ENCODE data around the gene MRPS18A. TPM values are rescaled to one million over a fixed set of nuclear protein-coding genes. Genes with fewer than 3 reads are reported as not detected.

The MRPS18A gene
- total and polyA plus RNA-seq, 2 experiments from 2014 or later: 46.1 to 71.1 TPM

DNA sequence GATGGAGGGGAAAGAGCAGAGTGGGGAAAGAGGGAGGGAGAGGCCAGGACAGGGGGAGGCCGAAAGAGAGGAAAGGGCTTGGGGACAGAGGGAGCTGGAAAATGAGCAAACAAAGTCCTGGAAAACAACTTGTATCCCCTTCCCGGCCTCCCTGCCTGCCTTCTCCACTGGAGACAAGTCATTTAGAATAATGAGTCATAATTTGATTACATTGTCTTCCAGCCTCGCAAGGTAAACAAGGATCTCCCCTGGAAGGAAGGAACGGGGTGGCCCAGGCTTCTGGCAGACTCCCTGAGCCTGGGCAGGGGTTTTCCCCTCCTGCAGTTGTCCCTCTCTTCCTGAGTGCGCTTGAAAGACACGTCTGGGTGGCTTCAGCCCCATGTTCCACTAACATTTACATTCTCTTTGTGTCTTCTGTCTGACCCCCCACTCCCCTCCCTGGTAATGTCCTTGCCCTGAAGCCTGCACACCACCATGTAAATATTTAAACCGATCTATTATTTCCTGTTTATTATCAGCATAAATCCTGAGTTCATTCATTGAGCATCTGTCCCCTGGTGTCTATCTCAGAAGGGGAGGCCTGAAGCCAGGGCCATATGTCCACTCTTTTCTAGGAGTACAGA is 12.1 kb upstream of the MRPS18A start:
- H3K79me2 ChIP-seq: no peaks in the 10 kb centered on the region
- H3K4me1 ChIP-seq (ENCODE audit: insufficient read depth): peaks cover 48% of the 10 kb centered on the region
- H3K27me3 ChIP-seq: no peaks in the 10 kb centered on the region
- no peaks in the 10 kb centered on the region for H4K20me1 ChIP-seq (ENCODE audit: insufficient read depth, poor library complexity, severe bottlenecking)
- peak overlapping the region; percentile 59 for H3K4me2 ChIP-seq
- H2AFZ ChIP-seq: no peak overlapping the region
- no peak overlapping the region for H3K4me3 ChIP-seq
- peak overlapping the region; percentile 93 for H3K27ac ChIP-seq
- WGBS (ENCODE audit: low lambda C conversion rate, missing lambda C conversion rate): 22% methylated on average over 7 of the region's 7 CpGs
- TF ChIP-seq, protein P1, sequence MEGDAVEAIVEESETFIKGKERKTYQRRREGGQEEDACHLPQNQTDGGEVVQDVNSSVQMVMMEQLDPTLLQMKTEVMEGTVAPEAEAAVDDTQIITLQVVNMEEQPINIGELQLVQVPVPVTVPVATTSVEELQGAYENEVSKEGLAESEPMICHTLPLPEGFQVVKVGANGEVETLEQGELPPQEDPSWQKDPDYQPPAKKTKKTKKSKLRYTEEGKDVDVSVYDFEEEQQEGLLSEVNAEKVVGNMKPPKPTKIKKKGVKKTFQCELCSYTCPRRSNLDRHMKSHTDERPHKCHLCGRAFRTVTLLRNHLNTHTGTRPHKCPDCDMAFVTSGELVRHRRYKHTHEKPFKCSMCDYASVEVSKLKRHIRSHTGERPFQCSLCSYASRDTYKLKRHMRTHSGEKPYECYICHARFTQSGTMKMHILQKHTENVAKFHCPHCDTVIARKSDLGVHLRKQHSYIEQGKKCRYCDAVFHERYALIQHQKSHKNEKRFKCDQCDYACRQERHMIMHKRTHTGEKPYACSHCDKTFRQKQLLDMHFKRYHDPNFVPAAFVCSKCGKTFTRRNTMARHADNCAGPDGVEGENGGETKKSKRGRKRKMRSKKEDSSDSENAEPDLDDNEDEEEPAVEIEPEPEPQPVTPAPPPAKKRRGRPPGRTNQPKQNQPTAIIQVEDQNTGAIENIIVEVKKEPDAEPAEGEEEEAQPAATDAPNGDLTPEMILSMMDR (IDR thresholded peaks at IDR 0.05; ENCODE audit: poor library complexity): no peak
- TF ChIP-seq EZH2phosphoT487 (IDR thresholded peaks at IDR 0.05; ENCODE audit: low read depth, severe bottlenecking, unreplicated experiment) (no peak), EZH2 (IDR thresholded peaks at IDR 0.05; ENCODE audit: borderline replicate concordance) (no peak)
- DNase-seq (ENCODE audit: low spot score): peak; percentile 80
- H3K9me3 ChIP-seq (ENCODE audit: low read depth): no peaks in the 10 kb centered on the region
- no peaks in the 10 kb centered on the region for H3K36me3 ChIP-seq (replicated peaks; ENCODE audit: insufficient read depth, low read depth)
- no peaks in the 10 kb centered on the region for H3K9me2 ChIP-seq (replicated peaks; ENCODE audit: insufficient read depth)

DNA sequence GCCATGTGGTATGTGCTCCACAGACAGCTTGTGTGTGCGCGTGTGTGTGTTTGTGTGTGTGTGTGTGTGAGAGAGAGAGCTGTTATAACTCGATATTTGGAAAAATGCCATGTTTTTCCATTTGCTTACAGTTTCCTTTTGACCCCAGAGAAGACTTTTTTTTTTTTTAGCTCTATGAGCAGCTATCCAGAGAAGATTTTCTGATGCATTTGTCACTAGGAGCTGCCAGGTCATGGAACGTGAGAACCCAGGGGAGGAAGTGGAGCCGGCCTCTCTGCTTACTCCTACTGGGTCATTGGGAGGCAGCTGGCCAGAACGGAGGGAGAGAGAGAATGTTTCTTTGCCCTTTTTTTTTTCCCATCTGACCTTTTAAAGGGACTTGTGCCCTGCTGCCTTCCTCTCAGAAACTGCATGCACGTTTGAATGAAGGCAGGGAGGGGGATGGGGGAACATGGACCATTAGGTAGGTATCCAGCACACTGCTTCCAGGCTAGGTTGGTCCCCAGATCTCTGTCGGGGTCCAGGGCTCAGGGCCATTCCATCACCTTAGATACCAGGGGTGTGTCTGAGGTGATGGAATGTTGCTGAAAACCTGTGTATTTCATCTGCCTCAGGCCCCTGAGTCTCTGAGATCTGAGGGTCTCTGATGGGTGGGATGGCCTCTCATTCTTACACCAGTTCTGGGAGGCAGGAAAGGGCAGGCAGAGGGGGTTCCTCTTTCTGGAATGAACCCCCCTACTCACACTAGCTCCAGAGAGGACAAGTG is 11.2 kb upstream of the MRPS18A start:
- H3K4me3 ChIP-seq: no peak overlapping the region
- no peaks in the 10 kb centered on the region for H3K9me2 ChIP-seq (replicated peaks; ENCODE audit: insufficient read depth)
- 33% methylated on average over 8 of the region's 8 CpGs for WGBS (ENCODE audit: low lambda C conversion rate, missing lambda C conversion rate)
- TF ChIP-seq EZH2 (IDR thresholded peaks at IDR 0.05; ENCODE audit: borderline replicate concordance): no peak
- TF ChIP-seq, protein P1 (IDR thresholded peaks at IDR 0.05; ENCODE audit: poor library complexity): no peak
- no peaks in the 10 kb centered on the region for H4K20me1 ChIP-seq (ENCODE audit: insufficient read depth, poor library complexity, severe bottlenecking)
- DNase-seq (ENCODE audit: low spot score): peak; percentile 53
- no peak overlapping the region for H2AFZ ChIP-seq
- no peaks in the 10 kb centered on the region for H3K79me2 ChIP-seq
- no peaks in the 10 kb centered on the region for H3K27me3 ChIP-seq
- no peaks in the 10 kb centered on the region for H3K9me3 ChIP-seq (ENCODE audit: low read depth)
- H3K36me3 ChIP-seq (replicated peaks; ENCODE audit: insufficient read depth, low read depth): no peaks in the 10 kb centered on the region
- H3K27ac ChIP-seq: peak overlapping the region; percentile 93
- peaks cover 39% of the 10 kb centered on the region for H3K4me1 ChIP-seq (ENCODE audit: insufficient read depth)
- peak overlapping the region; percentile 59 for H3K4me2 ChIP-seq

DNA sequence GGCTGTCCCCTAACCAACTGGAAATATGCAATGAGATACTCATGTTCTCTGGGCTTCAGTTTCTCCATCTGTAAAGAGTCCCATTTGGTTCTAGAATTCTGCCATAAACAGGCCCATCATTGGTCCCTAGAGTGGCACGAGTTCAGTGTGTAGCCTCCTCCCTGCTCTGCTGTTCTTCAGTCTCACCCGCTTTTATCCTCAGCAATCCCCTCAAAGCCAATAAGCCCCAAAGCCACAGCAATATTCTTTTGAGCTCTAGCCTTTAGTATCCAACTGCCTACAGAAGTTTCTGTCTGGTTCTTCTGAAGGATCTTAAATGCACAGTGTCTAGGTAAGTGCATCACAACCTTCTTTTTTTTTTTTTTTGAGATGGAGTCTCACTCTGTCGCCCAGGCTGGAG is 9.8 kb upstream of the MRPS18A start:
- H3K4me1 ChIP-seq (ENCODE audit: insufficient read depth): peaks cover 27% of the 10 kb centered on the region

More for the DNA sequence above, 9.8 kb upstream of the MRPS18A start:
- Histone ChIP-seq H3K27me3 (no peaks in the 10 kb centered on the region), H4K20me1 (ENCODE audit: insufficient read depth, poor library complexity, severe bottlenecking) (no peaks in the 10 kb centered on the region), H3K36me3 (replicated peaks; ENCODE audit: insufficient read depth, low read depth) (no peaks in the 10 kb centered on the region), H3K9me3 (ENCODE audit: low read depth) (no peaks in the 10 kb centered on the region), H2AFZ (no peak overlapping the region), H3K9me2 (replicated peaks; ENCODE audit: insufficient read depth) (no peaks in the 10 kb centered on the region), H3K79me2 (no peaks in the 10 kb centered on the region), H3K4me2 (no peak overlapping the region), H3K27ac (no peak overlapping the region), H3K4me3 (no peak overlapping the region)
- 75% methylated on average over 3 of the region's 3 CpGs for WGBS (ENCODE audit: low lambda C conversion rate, missing lambda C conversion rate)
- TF ChIP-seq EZH2 (IDR thresholded peaks at IDR 0.05; ENCODE audit: borderline replicate concordance) (no peak), EZH2phosphoT487 (IDR thresholded peaks at IDR 0.05; ENCODE audit: low read depth, severe bottlenecking, unreplicated experiment) (no peak)
- TF ChIP-seq, protein P1 (IDR thresholded peaks at IDR 0.05; ENCODE audit: poor library complexity): no peak
- no peak for DNase-seq (ENCODE audit: low spot score)
